GM23248 (cell line): ENCODE data around the gene WWTR1. TPM values are rescaled to one million over a fixed set of nuclear protein-coding genes. Genes with fewer than 3 reads are reported as not detected.

ENCODE experiments used
- DNase-seq: peaks from one replicate; pipeline ENCODE4 v3.0.0-alpha.2; 2015
- H2AFZ ChIP-seq: fragments of 200-600 bp; sonication (generic); 2 replicates; pipeline ENCODE4 v1.6.1; 2016; ENCODE audit warnings: antibody characterized with exemption
- H3F3A ChIP-seq: fragments of 200-600 bp; sonication (generic); 2 replicates; pipeline ENCODE4 v1.6.1; 2016; ENCODE audit warnings: mild to moderate bottlenecking, antibody characterized with exemption, mixed run types; ENCODE audit not compliant: insufficient read depth
- H3K27ac ChIP-seq: fragments of 200-600 bp; sonication (generic); 2 replicates; pipeline ENCODE4 v1.5.1; 2016; ENCODE audit warnings: mild to moderate bottlenecking
- H3K27me3 ChIP-seq: fragments of 200-600 bp; sonication (generic); replicated peaks from 2 replicates; pipeline ENCODE4 v1.6.1; 2016; ENCODE audit warnings: mild to moderate bottlenecking; ENCODE audit not compliant: insufficient read depth
- H3K36me3 ChIP-seq: fragments of 200-600 bp; sonication (generic); 2 replicates; pipeline ENCODE4 v1.6.1; 2016; ENCODE audit warnings: low read depth, mild to moderate bottlenecking
- H3K4me1 ChIP-seq: fragments of 200-600 bp; sonication (generic); 2 replicates; pipeline ENCODE4 v1.6.1; 2016; ENCODE audit warnings: mild to moderate bottlenecking; ENCODE audit not compliant: insufficient read depth
- H3K4me2 ChIP-seq: fragments of 200-600 bp; sonication (generic); one replicate; pipeline ENCODE4 v1.6.1; 2016; ENCODE audit warnings: mild to moderate bottlenecking; ENCODE audit not compliant: unreplicated experiment
- H3K4me3 ChIP-seq: fragments of 200-600 bp; sonication (generic); 2 replicates; pipeline ENCODE4 v1.5.1; 2016; ENCODE audit warnings: mild to moderate bottlenecking
- H3K79me2 ChIP-seq: fragments of 200-600 bp; sonication (generic); 2 replicates; pipeline ENCODE4 v1.6.1; 2016; ENCODE audit warnings: mild to moderate bottlenecking; ENCODE audit not compliant: insufficient read depth
- H3K9ac ChIP-seq: fragments of 200-600 bp; sonication (generic); 2 replicates; pipeline ENCODE4 v1.6.1; 2016; ENCODE audit warnings: mild to moderate bottlenecking
- H3K9me2 ChIP-seq: fragments of 200-600 bp; sonication (generic); 2 replicates; pipeline ENCODE4 v1.6.1; 2016; ENCODE audit warnings: mixed run types, mild to moderate bottlenecking, moderate library complexity; ENCODE audit not compliant: insufficient read depth
- H3K9me3 ChIP-seq: fragments of 200-600 bp; sonication (generic); one replicate; pipeline ENCODE4 v1.6.1; 2017; ENCODE audit warnings: low read depth
- H4K20me1 ChIP-seq: fragments of 200-600 bp; sonication (generic); 2 replicates; pipeline ENCODE4 v1.6.0; 2016; ENCODE audit not compliant: insufficient read depth
- EZH2 ChIP-seq: fragments of 200-600 bp; sonication (generic); IDR thresholded peaks from 2 replicates; pipeline ENCODE4 v1.6.1; 2018; ENCODE audit warnings: antibody characterized with exemption, mild to moderate bottlenecking; ENCODE audit not compliant: insufficient read depth, poor library complexity, severe bottlenecking
- EZH2phosphoT487 ChIP-seq: fragments of 200-600 bp; sonication (generic); IDR thresholded peaks from 2 replicates; pipeline ENCODE4 v1.6.1; 2018; ENCODE audit warnings: antibody characterized with exemption, moderate library complexity, mild to moderate bottlenecking, low read depth; ENCODE audit not compliant: insufficient read depth
- WGBS, 2 experiments: methylation state at CpG; one replicate each; pipeline ENCODE4 v1.1.6; 2015 to 2017; ENCODE audit warnings: low lambda C conversion rate in 2 of 2, low coverage in 1 of 2; ENCODE audit errors: missing lambda C conversion rate in 2 of 2; 5-methylcytosine and 5-hydroxymethylcytosine counted together
- in situ Hi-C: fragments of 300-500 bp; cut with MboI; formaldehyde crosslinking; loops from 2 replicates; pipeline ENCODE4 v1.15.0; 2020
- polyA plus RNA-seq: library from polyadenylated mRNA; unstranded; fragments of >200 nt; fragmentation: Nextera tagmentation; extraction: Ambion mirVana; gene quantifications from 2 replicates; pipeline ENCODE4 v1.2.1, GENCODE V29; 2016
- total RNA-seq: library from RNA; depleted of rRNA; stranded (reverse); fragments of >200 nt; shearing (Covaris generic); gene quantifications from 2 replicates; pipeline ENCODE4 v1.2.3, GENCODE V29; 2014

The WWTR1 gene
- total and polyA plus RNA-seq, 2 experiments from 2014 or later = 53.3 to 75.7 TPM

DNA sequence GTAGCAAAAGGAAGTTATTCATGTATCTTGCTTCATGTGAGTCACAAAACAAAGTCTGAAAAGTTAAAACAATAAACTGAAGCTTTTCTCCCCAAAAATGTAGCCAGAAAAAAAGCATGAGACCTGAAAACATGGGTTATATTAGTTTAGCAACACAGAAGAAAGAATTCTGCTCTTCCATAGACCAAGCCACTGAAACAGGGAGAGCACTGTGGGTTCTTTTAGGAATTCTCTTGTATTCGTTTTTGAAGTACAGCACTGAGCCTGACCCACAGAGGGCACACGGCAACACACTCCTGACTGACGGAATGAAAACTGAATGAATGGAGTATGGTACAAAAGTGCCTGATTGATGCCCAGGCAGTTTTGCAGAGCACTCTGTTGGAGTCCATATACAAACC, 116.7 kb downstream of the WWTR1 start:
- no peaks in the 10 kb centered on the region for H3K9me3 ChIP-seq
- in situ Hi-C loops = no loop called here
- 28 to 37% methylated on average over 3 of the region's 3 CpGs for WGBS, 2 experiments
- H3K4me1 ChIP-seq = peaks cover 69% of the 10 kb centered on the region
- H4K20me1 ChIP-seq = no peaks in the 10 kb centered on the region
- TF ChIP-seq EZH2phosphoT487 (no peak), EZH2 (no peak)
- no peaks in the 10 kb centered on the region for H3K27me3 ChIP-seq
- peak overlapping the region; percentile 72 for H3K4me2 ChIP-seq
- H3K27ac ChIP-seq = peak overlapping the region; percentile 86
- peaks cover 79% of the 10 kb centered on the region for H3K79me2 ChIP-seq
- peaks cover 60% of the 10 kb centered on the region for H3F3A ChIP-seq
- no peak overlapping the region for H2AFZ ChIP-seq
- H3K4me3 ChIP-seq = peak overlapping the region; percentile 54
- H3K36me3 ChIP-seq = 0 out of 2 replicates have a peak, but pooled peaks cover 9% of the 10 kb centered on the region
- peak overlapping the region; percentile 60 for H3K9ac ChIP-seq
- H3K9me2 ChIP-seq = no peaks in the 10 kb centered on the region
- peak; percentile 51 for DNase-seq

DNA sequence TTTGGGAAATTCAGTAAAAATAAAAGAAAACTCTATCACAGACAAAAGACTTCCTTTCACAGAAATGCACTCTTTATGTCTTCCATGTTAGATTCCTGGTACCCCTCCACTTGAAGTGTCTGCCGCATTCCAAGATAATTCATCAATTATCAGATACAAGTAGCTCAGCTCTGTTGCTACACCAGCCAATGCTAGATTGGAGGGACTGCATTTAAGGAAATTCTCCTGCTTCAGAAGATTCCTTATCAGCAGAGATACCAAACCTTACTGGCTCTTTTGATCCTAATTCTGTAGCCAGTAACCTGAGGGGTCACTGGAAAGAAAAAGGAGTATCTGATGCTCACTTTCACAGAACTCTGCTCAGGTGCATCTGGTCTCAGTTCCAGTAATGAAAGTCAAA, 119.5 kb downstream of the WWTR1 start:
- 92 to 100% methylated on average over 1 of the region's 1 CpG for WGBS, 2 experiments
- Histone ChIP-seq H3K4me3 (no peak overlapping the region), H4K20me1 (no peaks in the 10 kb centered on the region), H3K9me3 (no peaks in the 10 kb centered on the region), H3K27ac (peak overlapping the region; percentile 86), H3K36me3 (0 out of 2 replicates have a peak, but pooled peaks cover 9% of the 10 kb centered on the region), H3K9ac (no peak overlapping the region), H3F3A (peaks cover 86% of the 10 kb centered on the region), H2AFZ (no peak overlapping the region), H3K4me1 (peaks cover 90% of the 10 kb centered on the region), H3K79me2 (peaks cover 68% of the 10 kb centered on the region), H3K27me3 (no peaks in the 10 kb centered on the region), H3K9me2 (no peaks in the 10 kb centered on the region), H3K4me2 (no peak overlapping the region)
- in situ Hi-C loops = no loop called here
- DNase-seq = no peak
- TF ChIP-seq EZH2 (no peak), EZH2phosphoT487 (no peak)

DNA sequence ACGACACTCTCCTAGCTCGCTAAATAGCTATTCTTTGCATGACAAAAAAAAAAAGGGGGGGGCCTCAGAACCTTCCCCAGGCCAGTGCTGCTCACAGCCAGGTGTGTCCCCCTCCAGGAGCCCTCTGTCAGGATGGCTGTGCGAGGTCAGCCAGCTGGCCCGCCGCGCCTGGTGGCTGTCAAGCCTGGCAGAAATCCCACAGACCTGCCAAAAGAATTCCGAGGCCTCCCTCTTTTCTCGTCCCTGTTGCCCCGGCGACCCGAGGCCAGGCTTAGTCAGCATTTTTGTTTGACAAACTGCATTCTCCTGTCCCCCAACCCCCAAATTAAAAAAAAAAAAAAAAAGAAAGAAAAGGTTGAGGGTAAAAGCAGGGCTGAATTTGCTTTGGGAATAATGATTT, 121.4 kb downstream of the WWTR1 start:
- Histone ChIP-seq H3K9me3 (no peaks in the 10 kb centered on the region), H3K79me2 (peaks cover 70% of the 10 kb centered on the region), H3K36me3 (no peaks in the 10 kb centered on the region), H4K20me1 (no peaks in the 10 kb centered on the region), H3K4me1 (peaks cover 79% of the 10 kb centered on the region), H3K4me2 (peak overlapping the region; percentile 69), H2AFZ (no peak overlapping the region), H3F3A (peaks cover 68% of the 10 kb centered on the region), H3K9me2 (no peaks in the 10 kb centered on the region), H3K27me3 (no peaks in the 10 kb centered on the region), H3K27ac (peak overlapping the region; percentile 85), H3K4me3 (no peak overlapping the region), H3K9ac (peak overlapping the region; percentile 70; the same call in 1 of the 2 replicates)
- 23 to 24% methylated on average over 11 of the region's 11 CpGs for WGBS, 2 experiments
- TF ChIP-seq EZH2 (no peak), EZH2phosphoT487 (no peak)
- in situ Hi-C loops = no loop called here
- DNase-seq = peak; percentile 60

DNA sequence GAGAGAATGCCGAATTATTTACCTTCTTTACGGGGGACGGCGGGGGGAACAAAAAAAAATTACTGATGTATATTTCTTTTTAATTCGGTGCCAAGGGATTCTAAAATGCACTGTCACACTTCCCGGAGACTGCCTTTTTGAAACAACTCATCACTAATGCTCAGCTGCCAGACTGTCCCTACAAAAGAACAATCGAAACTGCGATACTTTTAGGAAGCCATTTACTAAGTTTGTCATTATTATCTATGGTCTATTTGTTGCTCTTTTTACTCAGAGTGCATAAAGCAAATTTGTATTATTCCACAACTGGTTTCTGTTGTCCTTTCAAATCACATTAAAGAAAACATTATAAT, 122.5 kb downstream of the WWTR1 start:
- H3K9me2 ChIP-seq = no peaks in the 10 kb centered on the region
- H3K4me2 ChIP-seq = peak overlapping the region; percentile 69
- H2AFZ ChIP-seq = no peak overlapping the region
- in situ Hi-C loops = no loop called here
- DNase-seq = peak; percentile 70
- H3K36me3 ChIP-seq = no peaks in the 10 kb centered on the region
- no peaks in the 10 kb centered on the region for H4K20me1 ChIP-seq
- no peak for TF ChIP-seq EZH2phosphoT487
- TF ChIP-seq EZH2 = no peak
- H3K27me3 ChIP-seq = no peaks in the 10 kb centered on the region
- peak overlapping the region; percentile 85 for H3K27ac ChIP-seq
- peak overlapping the region; percentile 70 for H3K9ac ChIP-seq
- peaks cover 68% of the 10 kb centered on the region for H3K4me1 ChIP-seq
- WGBS, 2 experiments = 5 to 8% methylated on average over 8 of the region's 8 CpGs
- peak overlapping the region; percentile 60 for H3K4me3 ChIP-seq
- H3F3A ChIP-seq = peaks cover 57% of the 10 kb centered on the region
- no peaks in the 10 kb centered on the region for H3K9me3 ChIP-seq
- peaks cover 77% of the 10 kb centered on the region for H3K79me2 ChIP-seq
